H1 (cell line): ENCODE results near the gene NIN. TPM values are rescaled to one million over a fixed set of nuclear protein-coding genes. Genes with fewer than 3 reads are reported as not detected.

Experiments
- CTCF ChIA-PET: fragments of 300-600 bp; sonication (Branson Sonifier 250); formaldehyde crosslinking; loops from one replicate; lab custom pipeline; 2021; ENCODE audit not compliant: partially characterized antibody; lab: Charles Lee
- POLR2A ChIA-PET: fragments of 300-600 bp; sonication (Branson Sonifier 250); formaldehyde crosslinking; loops from one replicate; lab custom pipeline; 2021; ENCODE audit warnings: inconsistent platforms; ENCODE audit not compliant: partially characterized antibody; lab: Charles Lee
- DNase-seq, 2 experiments: peaks; one replicate each; pipeline versions ENCODE4 v3.0.0 to v3.0.0-alpha.2; 2010 to 2022; ENCODE audit warnings: low spot score in 2 of 2, low read depth in 1 of 2, mixed read lengths in 1 of 2
- FAIRE-seq: peaks from 2 replicates; lab custom pipeline; 2011; peaks lifted over from hg19 to GRCh38; lab: Jason Lieb, UNC
- H2AFZ ChIP-seq: 2 replicates; pipeline ENCODE4 v1.8.1; 2012; ENCODE audit warnings: low read length, inconsistent platforms
- H2AK5ac ChIP-seq: 2 replicates; pipeline ENCODE4 v1.6.1; 2013; ENCODE audit warnings: low read depth, low read length
- H2BK120ac ChIP-seq: replicated peaks from 2 replicates; pipeline ENCODE3; 2013; ENCODE audit warnings: low read depth, low read length, inconsistent platforms
- H2BK12ac ChIP-seq: 2 replicates; pipeline ENCODE4 v1.6.1; 2013; ENCODE audit warnings: low read depth, low read length
- H2BK15ac ChIP-seq: 2 replicates; pipeline ENCODE4 v1.6.1; 2013; ENCODE audit warnings: low read length
- H2BK20ac ChIP-seq: 2 replicates; pipeline ENCODE4 v1.6.1; 2013; ENCODE audit warnings: low read length
- H2BK5ac ChIP-seq: 2 replicates; pipeline ENCODE4 v1.6.1; 2013; ENCODE audit warnings: low read depth, low read length
- H3K14ac ChIP-seq: 2 replicates; pipeline ENCODE4 v1.6.1; 2013; ENCODE audit warnings: inconsistent platforms; ENCODE audit not compliant: insufficient read length
- H3K18ac ChIP-seq: 2 replicates; pipeline ENCODE4 v1.6.1; 2013; ENCODE audit warnings: low read length; ENCODE audit errors: extremely low read depth
- H3K23ac ChIP-seq: 2 replicates; pipeline ENCODE4 v1.6.1; 2013; ENCODE audit warnings: inconsistent platforms; ENCODE audit not compliant: insufficient read length
- H3K23me2 ChIP-seq: 2 replicates; pipeline ENCODE4 v1.6.1; 2013; ENCODE audit warnings: low read depth, low read length
- H3K27ac ChIP-seq: 2 replicates; pipeline ENCODE4 v1.6.1; 2011; ENCODE audit warnings: low read depth, low read length, inconsistent platforms
- H3K27me3 ChIP-seq, 4 experiments: replicated peaks in 1 of 4; 1 replicate in 1 of 4; 2 replicates in 3 of 4; pipeline versions ENCODE4 v1.6.1 to v1.8.1; 2011 to 2013; ENCODE audit warnings: low read length in 3 of 4, mild to moderate bottlenecking in 3 of 4, inconsistent platforms in 2 of 4, mixed read lengths in 2 of 4, moderate library complexity in 1 of 4; ENCODE audit not compliant: control insufficient read depth in 3 of 4, insufficient read depth in 3 of 4; ENCODE audit errors: extremely low read depth in 1 of 4
- H3K36me3 ChIP-seq, 4 experiments: 2 replicates each; pipeline versions ENCODE4 v1.6.1 to v1.8.1; 2011 to 2013; ENCODE audit warnings: mild to moderate bottlenecking in 4 of 4, low read length in 3 of 4, moderate library complexity in 2 of 4, control low read depth in 1 of 4, inconsistent platforms in 1 of 4; ENCODE audit not compliant: insufficient read depth in 4 of 4, control insufficient read depth in 2 of 4
- H3K4ac ChIP-seq: replicated peaks from 2 replicates; pipeline ENCODE3; 2013; ENCODE audit warnings: low read length, low read depth, mixed read lengths, inconsistent platforms; ENCODE audit not compliant: insufficient read length
- H3K4me1 ChIP-seq, 4 experiments: replicated peaks in 1 of 4; 1 replicate in 1 of 4; 2 replicates in 3 of 4; pipeline versions ENCODE4 v1.6.1 to v1.8.1; 2011 to 2013; ENCODE audit warnings: low read length in 3 of 4, inconsistent platforms in 2 of 4, mixed read lengths in 1 of 4; ENCODE audit not compliant: insufficient read depth in 4 of 4, control insufficient read depth in 3 of 4
- H3K4me2 ChIP-seq, 2 experiments: 2 replicates each; pipeline versions ENCODE4 v1.6.1 to v1.8.1; 2011 to 2013; ENCODE audit warnings: low read depth in 2 of 2, low read length in 2 of 2, control low read depth in 1 of 2, inconsistent platforms in 1 of 2, mild to moderate bottlenecking in 1 of 2; ENCODE audit not compliant: insufficient read depth in 1 of 2
- H3K4me3 ChIP-seq, 4 experiments: fragments of 200-600, 300-600 bp in 1 of 4; sonication (generic), shearing (Covaris generic), sonication (Bioruptor Twin) in 1 of 4; 2 replicates each; pipeline versions ENCODE4 v1.5.1 to v1.8.1; 2011 to 2016; ENCODE audit warnings: low read length in 4 of 4, low read depth in 3 of 4, control low read depth in 2 of 4, inconsistent platforms in 2 of 4, mild to moderate bottlenecking in 2 of 4, mixed read lengths in 1 of 4, moderate library complexity in 1 of 4; ENCODE audit not compliant: insufficient read depth in 2 of 4; ENCODE audit errors: extremely low read depth in 1 of 4
- H3K56ac ChIP-seq: replicated peaks from 2 replicates; pipeline ENCODE3; 2013; ENCODE audit warnings: low read depth, mild to moderate bottlenecking, mixed read lengths, low read length, inconsistent platforms; ENCODE audit not compliant: insufficient read length
- H3K79me1 ChIP-seq: 2 replicates; pipeline ENCODE4 v1.6.1; 2013; ENCODE audit warnings: low read depth, low read length, control low read depth
- H3K79me2 ChIP-seq, 2 experiments: 2 replicates each; pipeline versions ENCODE4 v1.6.1 to v1.8.1; 2012 to 2013; ENCODE audit warnings: low read length in 2 of 2, mild to moderate bottlenecking in 2 of 2, inconsistent platforms in 1 of 2; ENCODE audit not compliant: insufficient read depth in 2 of 2, control insufficient read depth in 1 of 2
- H3K9ac ChIP-seq, 4 experiments: replicated peaks in 1 of 4; 1 replicate in 1 of 4; 2 replicates in 3 of 4; pipeline versions ENCODE4 v1.6.1 to v1.8.1; 2011 to 2013; ENCODE audit warnings: low read depth in 3 of 4, low read length in 3 of 4, control low read depth in 2 of 4, mild to moderate bottlenecking in 2 of 4, moderate library complexity in 2 of 4, inconsistent platforms in 1 of 4; ENCODE audit errors: extremely low read depth in 1 of 4
- H3K9me3 ChIP-seq, 2 experiments: 2 replicates each; pipeline versions ENCODE4 v1.6.1 to v1.8.1; 2012 to 2013; ENCODE audit warnings: mild to moderate bottlenecking in 2 of 2, moderate library complexity in 2 of 2, control low read depth in 1 of 2, inconsistent platforms in 1 of 2, low read depth in 1 of 2, low read length in 1 of 2, mixed read lengths in 1 of 2; ENCODE audit not compliant: insufficient read depth in 2 of 2
- H4K20me1 ChIP-seq, 2 experiments: replicated peaks in 1 of 2; 2 replicates each; pipeline versions ENCODE3 to v1.8.1; 2011 to 2013; ENCODE audit warnings: inconsistent platforms in 2 of 2, low read length in 2 of 2, mild to moderate bottlenecking in 1 of 2; ENCODE audit not compliant: insufficient read depth in 2 of 2, control insufficient read depth in 1 of 2
- H4K5ac ChIP-seq: 2 replicates; pipeline ENCODE4 v1.6.1; 2013; ENCODE audit warnings: low read length, low read depth, mixed read lengths, inconsistent platforms; ENCODE audit not compliant: insufficient read length
- H4K8ac ChIP-seq: 2 replicates; pipeline ENCODE4 v1.8.0; 2013; ENCODE audit warnings: mild to moderate bottlenecking, moderate library complexity, low read length, inconsistent platforms; ENCODE audit not compliant: insufficient read depth; ENCODE audit errors: extremely low read depth
- H4K91ac ChIP-seq: replicated peaks from 2 replicates; pipeline ENCODE3; 2013; ENCODE audit warnings: low read length, mixed read lengths, inconsistent platforms; ENCODE audit not compliant: insufficient read length
- BACH1 ChIP-seq: IDR thresholded peaks from 2 replicates; pipeline ENCODE4 v1.6.1; 2012; ENCODE audit warnings: low read length, improper control_type of control experiment
- BCL11A ChIP-seq, 2 experiments: IDR thresholded peaks; one replicate each; pipeline ENCODE4 v1.6.1; 2011; ENCODE audit warnings: low read depth in 2 of 2, low read length in 2 of 2, mild to moderate bottlenecking in 2 of 2
- BRCA1 ChIP-seq: IDR thresholded peaks from 2 replicates; pipeline ENCODE4 v1.6.1; 2012; ENCODE audit warnings: low read depth, low read length, improper control_type of control experiment
- EGR1 ChIP-seq: IDR thresholded peaks from 2 replicates; pipeline ENCODE4 v1.6.1; 2011; ENCODE audit warnings: low read depth, low read length, borderline replicate concordance
- EZH2 ChIP-seq: fragments of 200-600 bp; sonication (generic); IDR thresholded peaks from 2 replicates; pipeline ENCODE4 v1.7.1; 2012; ENCODE audit warnings: low read depth, mild to moderate bottlenecking, moderate library complexity, low read length, inconsistent platforms; ENCODE audit not compliant: severe bottlenecking
- HDAC6 ChIP-seq: IDR thresholded peaks from one replicate; pipeline ENCODE4 v1.7.1; 2012; ENCODE audit warnings: low read depth, mild to moderate bottlenecking, inconsistent platforms, low read length, moderate library complexity
- KDM4A ChIP-seq: IDR thresholded peaks from one replicate; pipeline ENCODE4 v1.7.1; 2012; ENCODE audit warnings: low read depth, mild to moderate bottlenecking, moderate library complexity, low read length, inconsistent platforms; ENCODE audit not compliant: severe bottlenecking
- MAFK ChIP-seq: IDR thresholded peaks from 2 replicates; pipeline ENCODE4 v1.6.1; 2012; ENCODE audit warnings: low read depth, mild to moderate bottlenecking, improper control_type of control experiment, low read length
- NANOG ChIP-seq: IDR thresholded peaks from 2 replicates; pipeline ENCODE4 v1.6.1; 2011; ENCODE audit warnings: low read length, low read depth, mild to moderate bottlenecking, inconsistent platforms; ENCODE audit not compliant: insufficient read depth, poor library complexity, severe bottlenecking
- NRF1 ChIP-seq: IDR thresholded peaks from 2 replicates; pipeline ENCODE4 v1.6.1; 2011; ENCODE audit warnings: mild to moderate bottlenecking, low read depth, low read length, improper control_type of control experiment
- POLR2A ChIP-seq, 2 experiments: IDR thresholded peaks; 1 replicate in 1 of 2; 2 replicates in 1 of 2; pipeline ENCODE4 v1.6.1; 2011; ENCODE audit warnings: low read depth in 2 of 2, low read length in 2 of 2, mild to moderate bottlenecking in 2 of 2; ENCODE audit errors: control extremely low read depth in 1 of 2
- WGBS, 2 experiments: shearing (Covaris generic) in 1 of 2; methylation state at CpG; one replicate each; pipeline versions ENCODE4 v1.1.6 to v1.1.7; 2013 to 2015; ENCODE audit warnings: low lambda C conversion rate in 2 of 2, mixed read lengths in 2 of 2, inconsistent platforms in 1 of 2, low coverage in 1 of 2, missing lambda C conversion rate in 1 of 2; ENCODE audit not compliant: insufficient replicate concordance in 2 of 2, insufficient coverage in 1 of 2, insufficient read length in 1 of 2; ENCODE audit errors: extremely low coverage in 1 of 2, missing lambda C conversion rate in 1 of 2; 5-methylcytosine and 5-hydroxymethylcytosine counted together
- polyA plus RNA-seq, 7 experiments: library from polyadenylated mRNA; depleted of rRNA in 3 of 7; stranded (reverse) in 5 of 7; unstranded in 2 of 7; fragments of >200 nt in 5 of 7; fragments of 200-250 nt in 2 of 7; gene quantifications; 1 replicate in 5 of 7; 2 replicates in 1 of 7; 4 replicates in 1 of 7; pipeline versions ENCODE4 v1.2.1 to v1.2.3, GENCODE V29; 2011 to 2013; ENCODE audit warnings: missing spikeins in 2 of 7, mixed read lengths in 2 of 7
- total RNA-seq: library from RNA; stranded (reverse); fragmentation: NEBNext Ultra II Directional; extraction: Animal tissue kit (Norgen Biotek cat#: 25700); gene quantifications from 2 replicates; pipeline ENCODE4 v1.2.1, GENCODE V29; 2021
- TF ChIP-seq, protein P1 (sequence below): IDR thresholded peaks from 2 replicates; pipeline ENCODE4 v1.6.1; 2011; ENCODE audit warnings: low read depth, mild to moderate bottlenecking, low read length; ENCODE audit not compliant: insufficient read depth
- TF ChIP-seq, protein P2 (sequence below): IDR thresholded peaks from 2 replicates; pipeline ENCODE4 v1.6.1; 2011; ENCODE audit warnings: low read length, improper control_type of control experiment

Gene NIN
- total and polyA plus RNA-seq, 2 of the 8 experiments (the other 6 are each of a cell fraction or from before 2014, with no cell fraction given) = 3.2 to 21.3 TPM

- no peak overlapping the region for H3K4me3 ChIP-seq
- no peak for FAIRE-seq
- no peaks in the 10 kb centered on the region for H3K9me3 ChIP-seq
- no peak overlapping the region for H3K18ac ChIP-seq
- H3K23ac ChIP-seq = no peak overlapping the region
- H2AK5ac ChIP-seq = no peak overlapping the region
- H4K91ac ChIP-seq = no peak overlapping the region
- H3K4me2 ChIP-seq = no peak overlapping the region
- DNase-seq = no peak
- H3K27me3 ChIP-seq = no peaks in the 10 kb centered on the region
- no peak overlapping the region for H2BK15ac ChIP-seq
- WGBS, 2 experiments = 91% methylated on average over 3 of the region's 3 CpGs; no CpG with 5 or more reads in 1 of the 2 experiments
- no peak overlapping the region for H4K5ac ChIP-seq
- CTCF ChIA-PET = no interaction called here
- H3K56ac ChIP-seq = no peak overlapping the region
- H2BK20ac ChIP-seq = no peak overlapping the region
- no peak overlapping the region for H2BK12ac ChIP-seq
- H3K79me1 ChIP-seq = no peaks in the 10 kb centered on the region
- H2BK120ac ChIP-seq = no peak overlapping the region
- H3K9ac ChIP-seq = no peak overlapping the region
- POLR2A ChIA-PET = no interaction called here
- H3K4ac ChIP-seq = no peak overlapping the region
- H2BK5ac ChIP-seq = no peak overlapping the region
- H3K27ac ChIP-seq = no peak overlapping the region
- peaks cover 0 to 29% (median 12%) of the 10 kb centered on the region in 4 experiments; a peak in 6 of 8 replicates for H3K36me3 ChIP-seq
- no peak overlapping the region for H2AFZ ChIP-seq
- H3K79me2 ChIP-seq = no peaks in the 10 kb centered on the region
- no peaks in the 10 kb centered on the region for H3K23me2 ChIP-seq
- H4K20me1 ChIP-seq = no peaks in the 10 kb centered on the region
- H3K14ac ChIP-seq = no peak overlapping the region
- H3K4me1 ChIP-seq = no peaks in the 10 kb centered on the region
- no peak overlapping the region for H4K8ac ChIP-seq
- TF ChIP-seq BRCA1 = no peak
- no peak for TF ChIP-seq BACH1
- no peak for TF ChIP-seq EZH2
- TF ChIP-seq BCL11A (IDR thresholded peaks at IDR 0.05; ENCODE audit: low read depth in 2 of 2, low read length in 2 of 2) = no peak
- TF ChIP-seq NRF1 = no peak
- no peak for TF ChIP-seq NANOG
- TF ChIP-seq POLR2A (IDR thresholded peaks at IDR 0.05; ENCODE audit: control extremely low read depth in 1 of 2, low read depth in 2 of 2, low read length in 2 of 2) = no peak
- TF ChIP-seq, protein P1, sequence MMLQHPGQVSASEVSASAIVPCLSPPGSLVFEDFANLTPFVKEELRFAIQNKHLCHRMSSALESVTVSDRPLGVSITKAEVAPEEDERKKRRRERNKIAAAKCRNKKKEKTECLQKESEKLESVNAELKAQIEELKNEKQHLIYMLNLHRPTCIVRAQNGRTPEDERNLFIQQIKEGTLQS = no peak
- TF ChIP-seq MAFK = no peak; the same call in 1 of the 2 replicates
- no peak for TF ChIP-seq EGR1
- TF ChIP-seq KDM4A = no peak
- TF ChIP-seq, protein P2, sequence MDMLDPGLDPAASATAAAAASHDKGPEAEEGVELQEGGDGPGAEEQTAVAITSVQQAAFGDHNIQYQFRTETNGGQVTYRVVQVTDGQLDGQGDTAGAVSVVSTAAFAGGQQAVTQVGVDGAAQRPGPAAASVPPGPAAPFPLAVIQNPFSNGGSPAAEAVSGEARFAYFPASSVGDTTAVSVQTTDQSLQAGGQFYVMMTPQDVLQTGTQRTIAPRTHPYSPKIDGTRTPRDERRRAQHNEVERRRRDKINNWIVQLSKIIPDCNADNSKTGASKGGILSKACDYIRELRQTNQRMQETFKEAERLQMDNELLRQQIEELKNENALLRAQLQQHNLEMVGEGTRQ = no peak
- TF ChIP-seq HDAC6 = no peak
These were observed 89.4 kb downstream of the NIN start for GRCh38 chr14:50741567-50741966.
